Measurements from ENCODE around the gene CMTM2.
"Not testable (repeated sequence)": the region's sequence is repeated elsewhere in the genome, so short reads cannot be mapped to it uniquely, and the experiment has no call there.

CMTM2 gene

DNA sequence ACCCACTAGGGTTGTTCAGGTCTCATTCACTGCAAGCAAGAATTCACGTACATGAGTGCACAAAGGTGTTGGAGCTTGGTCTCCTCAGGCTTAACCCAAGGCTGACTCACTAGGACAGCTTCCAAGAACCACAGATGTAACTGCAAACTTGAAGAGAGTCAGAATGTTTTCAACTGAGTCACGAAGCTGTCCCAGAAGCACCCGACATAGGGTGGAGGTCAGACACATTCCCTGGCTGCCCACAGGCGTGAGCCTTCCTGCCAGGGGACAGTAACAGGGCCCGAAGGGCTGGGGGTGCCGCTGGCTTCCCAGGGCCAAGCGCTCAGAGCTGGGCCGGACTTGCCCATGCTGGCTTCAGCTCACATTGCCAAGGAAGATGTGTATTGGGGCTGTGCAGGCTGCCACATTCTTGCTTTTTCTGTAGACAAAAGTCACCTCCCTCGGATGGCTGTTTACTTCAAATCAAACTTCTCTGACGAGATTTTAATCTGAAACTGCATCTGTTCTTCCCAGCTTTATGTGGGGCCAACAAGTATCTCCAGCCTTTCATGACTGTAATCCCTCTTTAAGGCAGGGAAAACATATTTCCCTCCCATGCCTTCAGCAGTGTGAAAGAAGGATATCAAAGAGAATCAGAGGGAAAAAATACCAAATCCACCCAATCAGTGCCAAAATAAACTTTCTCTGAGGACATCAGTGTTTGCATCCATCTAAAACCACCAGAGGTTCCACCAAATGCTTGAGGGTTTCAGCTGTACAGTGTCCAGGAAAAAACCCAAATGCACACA lies 39.5 kb downstream of the CMTM2 start:
- Histone ChIP-seq H3K4me3 (ENCODE audit: insufficient read depth, low read depth, low read length) (no peak overlapping the region), H3K27ac (ENCODE audit: insufficient read depth, low read depth, low read length, poor library complexity, severe bottlenecking) (no peak overlapping the region), H3K9me3 (ENCODE audit: control insufficient read depth, low read length) (no peaks in the 10 kb centered on the region), H3K4me1 (ENCODE audit: control insufficient read depth, insufficient read depth, low read length) (peaks cover 20% of the 10 kb centered on the region), H3K27me3 (ENCODE audit: control insufficient read depth, insufficient read depth, low read length, poor library complexity, severe bottlenecking) (no peaks in the 10 kb centered on the region), H3K36me3 (ENCODE audit: control insufficient read depth, insufficient read depth, low read length) (peaks cover 13% of the 10 kb centered on the region)
- 92 to 94% methylated on average over 10 of the region's 10 CpGs for WGBS, 2 experiments

DNA sequence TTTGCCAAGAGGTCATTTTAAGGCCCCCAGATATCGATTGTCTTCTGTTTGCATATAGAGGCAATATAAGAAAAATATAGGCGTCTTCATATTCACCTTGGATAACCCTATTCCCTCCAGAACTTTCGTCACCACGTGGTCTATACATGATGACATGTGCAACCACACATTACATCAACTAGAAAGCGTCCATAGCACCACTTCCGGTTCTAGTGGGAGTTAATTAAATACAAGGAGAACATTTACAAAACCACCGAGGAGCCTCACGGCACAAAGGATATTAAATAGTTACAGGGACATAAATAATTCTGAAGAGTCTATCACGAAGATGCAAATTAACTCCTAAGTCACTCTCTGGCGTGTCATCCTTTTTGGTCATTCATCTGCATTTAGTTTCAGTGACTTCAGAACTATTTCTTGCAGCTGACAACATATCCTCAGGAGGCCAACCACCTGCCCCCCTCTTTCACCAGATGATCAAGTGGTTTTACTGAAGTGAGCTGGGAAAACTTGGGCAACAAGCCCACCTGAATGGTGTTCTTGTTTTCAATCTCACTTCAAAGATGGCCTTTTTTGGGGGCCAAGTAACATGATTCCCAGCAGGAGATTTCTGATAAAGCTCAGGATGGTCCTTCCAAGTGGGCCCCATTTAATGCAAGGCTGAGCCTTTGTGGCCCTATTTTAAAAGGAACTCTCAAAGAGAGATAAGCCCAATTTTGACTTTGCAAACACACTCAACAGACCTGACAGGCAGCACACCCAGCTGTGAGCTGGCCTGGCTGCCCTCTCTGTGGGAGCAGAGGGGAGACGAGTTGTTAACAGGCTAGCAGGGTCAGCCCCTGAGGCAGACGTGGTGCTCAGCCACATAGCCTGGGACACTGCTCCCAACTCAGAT lies 40.5 kb downstream of the CMTM2 start:
- Histone ChIP-seq H3K36me3 (ENCODE audit: control insufficient read depth, insufficient read depth, low read length) (peaks cover 3% of the 10 kb centered on the region), H3K4me3 (ENCODE audit: insufficient read depth, low read depth, low read length) (no peak overlapping the region), H3K27me3 (ENCODE audit: control insufficient read depth, insufficient read depth, low read length, poor library complexity, severe bottlenecking) (no peaks in the 10 kb centered on the region), H3K4me1 (ENCODE audit: control insufficient read depth, insufficient read depth, low read length) (peaks cover 23% of the 10 kb centered on the region), H3K9me3 (ENCODE audit: control insufficient read depth, low read length) (no peaks in the 10 kb centered on the region), H3K27ac (ENCODE audit: insufficient read depth, low read depth, low read length, poor library complexity, severe bottlenecking) (no peak overlapping the region)
- WGBS, 2 experiments, result 81 to 84% methylated on average over 11 to 12 of the region's 12 CpGs

DNA sequence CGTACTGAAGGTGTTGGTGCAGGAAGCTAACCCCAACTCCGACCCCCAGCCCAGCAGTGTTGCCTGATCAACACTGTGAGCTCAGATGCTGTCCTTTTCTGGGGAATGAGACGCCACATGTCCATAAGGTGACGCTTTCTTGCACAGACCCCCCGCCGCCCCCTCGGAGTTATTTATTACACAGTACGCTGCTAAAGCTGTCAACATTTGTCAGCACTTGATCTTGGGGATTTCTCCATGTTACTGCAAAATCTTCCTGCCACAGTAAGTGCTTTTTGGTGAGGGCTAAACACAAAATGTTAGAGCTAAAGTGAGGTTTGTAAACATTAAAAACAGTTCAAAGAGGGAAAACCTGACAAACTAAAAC lies 41.1 kb downstream of the CMTM2 start:
- Histone ChIP-seq H3K9me3 (ENCODE audit: control insufficient read depth, low read length) (no peaks in the 10 kb centered on the region), H3K4me1 (ENCODE audit: control insufficient read depth, insufficient read depth, low read length) (peaks cover 23% of the 10 kb centered on the region), H3K36me3 (ENCODE audit: control insufficient read depth, insufficient read depth, low read length) (peaks cover 3% of the 10 kb centered on the region), H3K27ac (ENCODE audit: insufficient read depth, low read depth, low read length, poor library complexity, severe bottlenecking) (no peak overlapping the region), H3K4me3 (ENCODE audit: insufficient read depth, low read depth, low read length) (no peak overlapping the region), H3K27me3 (ENCODE audit: control insufficient read depth, insufficient read depth, low read length, poor library complexity, severe bottlenecking) (no peaks in the 10 kb centered on the region)
- WGBS, 2 experiments, result 84 to 87% methylated on average over 8 of the region's 8 CpGs

DNA sequence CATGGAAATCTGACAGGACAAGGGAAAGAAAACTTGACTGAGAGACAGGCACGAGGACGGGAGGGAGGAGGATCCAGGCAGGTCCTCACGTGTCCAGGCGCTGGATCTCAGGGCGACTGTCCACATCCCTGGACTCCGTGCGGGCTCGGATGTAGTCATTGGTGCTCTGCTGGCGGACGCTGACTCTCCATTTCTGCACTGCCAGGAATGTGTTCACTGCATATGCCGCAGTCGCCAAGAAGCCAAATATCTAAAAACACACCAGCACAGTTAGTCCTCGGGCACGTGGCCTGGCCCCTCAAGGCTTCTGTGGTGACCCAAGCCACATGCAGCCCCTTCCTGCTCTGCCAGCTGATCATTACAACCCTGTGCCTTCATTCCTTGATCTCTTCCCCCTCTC lies 42.7 kb downstream of the CMTM2 start:
- no peak overlapping the region for H3K4me3 ChIP-seq (ENCODE audit: insufficient read depth, low read depth, low read length)
- H3K4me1 ChIP-seq (ENCODE audit: control insufficient read depth, insufficient read depth, low read length), result peaks cover 18% of the 10 kb centered on the region
- H3K27me3 ChIP-seq (ENCODE audit: control insufficient read depth, insufficient read depth, low read length, poor library complexity, severe bottlenecking), result no peaks in the 10 kb centered on the region
- WGBS, 2 experiments, result 94 to 96% methylated on average over 14 of the region's 14 CpGs
- no peak overlapping the region for H3K27ac ChIP-seq (ENCODE audit: insufficient read depth, low read depth, low read length, poor library complexity, severe bottlenecking)
- H3K36me3 ChIP-seq (ENCODE audit: control insufficient read depth, insufficient read depth, low read length), result peaks cover 3% of the 10 kb centered on the region
- no peaks in the 10 kb centered on the region for H3K9me3 ChIP-seq (ENCODE audit: control insufficient read depth, low read length)

DNA sequence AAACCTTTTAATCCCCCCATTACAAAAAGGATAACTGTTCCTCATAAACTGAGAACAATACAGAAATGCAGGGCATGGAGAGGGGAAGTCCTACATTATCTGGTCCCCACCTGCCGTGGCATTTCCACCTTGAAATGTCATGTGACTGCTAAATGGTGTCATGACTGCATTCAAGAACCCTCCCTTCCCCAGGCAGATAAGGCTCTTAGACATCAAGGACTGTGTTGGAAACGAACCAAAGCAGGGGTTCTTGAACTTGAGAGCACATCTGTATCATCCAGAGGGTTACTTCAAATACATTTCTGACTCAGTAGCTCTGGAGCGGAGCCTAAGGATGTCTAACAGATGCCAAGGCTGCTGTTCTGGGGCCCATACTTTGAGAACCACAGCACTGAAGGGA lies 43.6 kb downstream of the CMTM2 start:
- Histone ChIP-seq H3K36me3 (ENCODE audit: control insufficient read depth, insufficient read depth, low read length) (peaks cover 3% of the 10 kb centered on the region), H3K27me3 (ENCODE audit: control insufficient read depth, insufficient read depth, low read length, poor library complexity, severe bottlenecking) (no peaks in the 10 kb centered on the region), H3K4me3 (ENCODE audit: insufficient read depth, low read depth, low read length) (no peak overlapping the region), H3K4me1 (ENCODE audit: control insufficient read depth, insufficient read depth, low read length) (peaks cover 18% of the 10 kb centered on the region), H3K9me3 (ENCODE audit: control insufficient read depth, low read length) (no peaks in the 10 kb centered on the region), H3K27ac (ENCODE audit: insufficient read depth, low read depth, low read length, poor library complexity, severe bottlenecking) (no peak overlapping the region)
- WGBS, 2 experiments, result 89 to 90% methylated on average over 3 of the region's 3 CpGs

DNA sequence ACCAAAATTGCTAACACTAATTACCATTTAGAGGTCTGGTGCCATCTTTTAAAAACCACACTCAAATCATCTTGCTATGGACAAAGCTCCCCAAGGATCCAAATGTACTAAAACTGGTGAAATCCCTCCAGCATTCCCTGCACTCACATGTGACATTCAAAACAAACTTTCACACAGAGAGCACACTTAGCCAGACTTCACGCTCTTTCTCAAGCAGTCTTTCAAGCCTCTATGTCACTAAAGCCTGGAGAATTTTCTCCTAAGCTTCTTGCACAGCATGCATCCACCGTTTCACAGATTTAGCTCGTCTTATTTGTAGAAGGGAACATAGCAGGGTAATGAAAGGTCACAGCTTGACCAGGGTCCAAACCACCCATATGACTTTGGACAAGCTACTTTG lies 44.5 kb downstream of the CMTM2 start:
- H3K36me3 ChIP-seq (ENCODE audit: control insufficient read depth, insufficient read depth, low read length), result peaks cover 3% of the 10 kb centered on the region
- H3K27me3 ChIP-seq (ENCODE audit: control insufficient read depth, insufficient read depth, low read length, poor library complexity, severe bottlenecking), result no peaks in the 10 kb centered on the region

DNA sequence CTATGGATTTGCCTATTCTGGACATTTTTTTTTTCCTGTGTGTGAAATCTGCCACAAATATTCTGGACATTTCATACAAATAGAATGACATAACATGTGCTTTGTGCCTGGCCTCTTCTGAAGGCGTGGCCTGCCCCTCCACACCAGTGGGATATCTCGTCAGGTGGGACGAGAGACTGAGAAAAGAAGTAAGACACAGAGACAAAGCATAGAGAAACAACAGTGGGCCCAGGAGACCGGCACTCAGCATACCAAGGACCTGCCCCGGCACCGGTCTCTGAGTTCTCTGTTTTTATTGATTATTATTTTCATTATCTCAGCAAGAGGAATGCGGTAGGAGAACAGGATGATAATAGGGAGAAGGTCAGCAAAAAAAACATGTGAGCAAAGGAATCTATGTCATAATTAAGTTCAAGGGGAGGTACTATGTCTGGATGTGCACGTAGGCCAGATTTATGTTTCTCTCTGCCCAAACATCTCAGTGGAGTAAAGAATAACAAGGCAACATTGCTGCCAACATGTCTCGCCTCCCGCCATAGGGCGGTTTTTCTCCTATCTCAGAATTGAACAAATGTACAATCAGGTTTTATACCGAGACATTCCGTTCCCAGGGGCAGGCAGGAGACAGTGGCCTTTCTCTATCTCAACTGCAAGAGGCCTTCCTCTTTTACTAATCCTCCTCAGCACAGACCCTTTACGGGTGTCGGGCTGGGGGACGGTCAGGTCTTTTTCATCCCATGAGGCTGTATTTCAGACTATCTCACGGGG lies 48.5 kb downstream of the CMTM2 start:
- not testable (repeated sequence) for H3K27ac ChIP-seq (ENCODE audit: insufficient read depth, low read depth, low read length, poor library complexity, severe bottlenecking)

More for the DNA sequence above, 44.5 kb downstream of the CMTM2 start:
- Histone ChIP-seq H3K4me3 (ENCODE audit: insufficient read depth, low read depth, low read length) (no peak overlapping the region), H3K27ac (ENCODE audit: insufficient read depth, low read depth, low read length, poor library complexity, severe bottlenecking) (no peak overlapping the region), H3K9me3 (ENCODE audit: control insufficient read depth, low read length) (no peaks in the 10 kb centered on the region), H3K4me1 (ENCODE audit: control insufficient read depth, insufficient read depth, low read length) (peaks cover 18% of the 10 kb centered on the region)
- WGBS, 2 experiments, result 65 to 71% methylated on average over 3 of the region's 3 CpGs

DNA sequence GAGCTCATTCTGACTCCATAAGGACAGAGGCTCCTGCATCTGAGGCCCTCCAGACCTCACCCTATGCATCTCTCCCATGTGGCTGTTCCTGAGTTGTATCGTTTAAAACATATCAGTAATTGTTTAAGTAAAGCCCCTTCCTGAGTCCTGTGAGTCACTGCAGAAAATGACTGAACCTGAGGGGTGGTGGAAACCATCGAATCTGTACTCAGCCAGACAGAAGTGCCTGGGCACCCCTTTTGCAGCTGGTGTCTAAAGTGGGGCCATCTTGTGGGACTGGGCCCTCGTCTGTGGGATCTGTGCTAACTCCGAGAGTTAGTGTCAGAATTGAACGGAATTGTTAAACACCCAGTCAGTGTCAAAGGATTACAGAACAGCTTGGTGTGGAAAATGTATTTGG lies 50.6 kb downstream of the CMTM2 start:
- no peak overlapping the region for H3K27ac ChIP-seq (ENCODE audit: insufficient read depth, low read depth, low read length, poor library complexity, severe bottlenecking)
- no peaks in the 10 kb centered on the region for H3K4me1 ChIP-seq (ENCODE audit: control insufficient read depth, insufficient read depth, low read length)
- H3K36me3 ChIP-seq (ENCODE audit: control insufficient read depth, insufficient read depth, low read length), result no peaks in the 10 kb centered on the region
- WGBS, 2 experiments, result 96 to 100% methylated on average over 5 of the region's 5 CpGs
- H3K4me3 ChIP-seq (ENCODE audit: insufficient read depth, low read depth, low read length), result no peak overlapping the region
- H3K9me3 ChIP-seq (ENCODE audit: control insufficient read depth, low read length), result no peaks in the 10 kb centered on the region
- H3K27me3 ChIP-seq (ENCODE audit: control insufficient read depth, insufficient read depth, low read length, poor library complexity, severe bottlenecking), result no peaks in the 10 kb centered on the region

More for the DNA sequence above, 48.5 kb downstream of the CMTM2 start:
- H3K4me1 ChIP-seq (ENCODE audit: control insufficient read depth, insufficient read depth, low read length), result peaks cover 10% of the 10 kb centered on the region
- H3K4me3 ChIP-seq (ENCODE audit: insufficient read depth, low read depth, low read length); H3K9me3 ChIP-seq (ENCODE audit: control insufficient read depth, low read length); H3K27me3 ChIP-seq (ENCODE audit: control insufficient read depth, insufficient read depth, low read length, poor library complexity, severe bottlenecking); H3K36me3 ChIP-seq (ENCODE audit: control insufficient read depth, insufficient read depth, low read length): not testable (repeated sequence)
- 92% methylated on average over 17 of the region's 17 CpGs for WGBS, 2 experiments

DNA sequence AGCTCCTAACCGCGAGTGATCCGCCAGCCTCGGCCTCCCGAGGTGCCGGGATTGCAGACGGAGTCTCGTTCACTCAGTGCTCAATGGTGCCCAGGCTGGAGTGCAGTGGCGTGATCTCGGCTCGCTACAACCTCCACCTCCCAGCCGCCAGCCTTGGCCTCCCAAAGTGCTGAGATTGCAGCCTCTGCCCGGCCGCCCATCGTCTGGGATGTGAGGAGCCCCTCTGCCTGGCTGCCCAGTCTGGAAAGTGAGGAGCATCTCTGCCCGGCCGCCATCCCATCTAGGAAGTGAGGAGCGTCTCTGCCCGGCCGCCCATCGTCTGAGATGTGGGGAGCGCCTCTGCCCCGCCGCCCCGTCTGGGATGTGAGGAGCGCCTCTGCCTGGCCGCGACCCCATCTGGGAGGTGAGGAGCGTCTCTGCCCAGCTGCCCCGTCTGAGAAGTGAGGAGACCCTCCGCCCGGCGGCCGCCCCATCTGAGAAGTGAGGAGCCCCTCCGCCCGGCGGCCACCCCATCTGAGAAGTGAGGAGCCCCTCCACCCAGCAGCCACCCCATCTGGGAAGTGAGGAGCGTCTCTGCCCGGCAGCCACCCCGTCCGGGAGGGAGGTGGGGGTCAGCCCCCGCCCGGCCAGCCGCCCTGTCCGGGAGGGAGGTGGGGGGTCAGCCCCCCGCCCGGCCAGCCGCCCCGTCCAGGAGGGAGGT lies 51.4 kb downstream of the CMTM2 start:
- not testable (repeated sequence) for H3K4me1 ChIP-seq (ENCODE audit: control insufficient read depth, insufficient read depth, low read length); H3K27ac ChIP-seq (ENCODE audit: insufficient read depth, low read depth, low read length, poor library complexity, severe bottlenecking); H3K9me3 ChIP-seq (ENCODE audit: control insufficient read depth, low read length); H3K4me3 ChIP-seq (ENCODE audit: insufficient read depth, low read depth, low read length); H3K27me3 ChIP-seq (ENCODE audit: control insufficient read depth, insufficient read depth, low read length, poor library complexity, severe bottlenecking); H3K36me3 ChIP-seq (ENCODE audit: control insufficient read depth, insufficient read depth, low read length)
- WGBS, 2 experiments, result 96 to 97% methylated on average over 29 to 37 of the region's 49 CpGs
